ENCODE results near the gene CDKAL1. TPM values are rescaled to one million over a fixed set of nuclear protein-coding genes. Genes with fewer than 3 reads are reported as not detected.

CDKAL1 gene
- total and polyA plus RNA-seq, 2 donors (not counting 3 experiments of a cell fraction or from before 2014, with no cell fraction given), result 6.1 to 20.5 TPM

- no peaks in the 10 kb centered on the region for H3K9me3 ChIP-seq (replicated peaks; ENCODE audit: control insufficient read depth, insufficient read depth, low read length)
- intact Hi-C loops (cut with micrococcal nuclease) (no loop called here), dilution Hi-C loops (cut with MboI; ENCODE audit: extremely low pct_ligation_motif_present, low sequenced_read_pairs) (no loop called here)
- no peak for TF ChIP-seq JUN (IDR thresholded peaks at IDR 0.05; ENCODE audit: borderline replicate concordance, insufficient read depth, insufficient read length, low read depth)
- peak; percentile 7 for TF ChIP-seq GATA2 (IDR thresholded peaks at IDR 0.05; ENCODE audit: insufficient read depth, insufficient read length, low read depth, low read length)
- TF ChIP-seq EZH2 (IDR thresholded peaks at IDR 0.05; ENCODE audit: borderline replicate concordance, low read depth, low read length, severe bottlenecking), result no peak
- H3K27me3 ChIP-seq (ENCODE audit: control insufficient read depth in 2 of 2, insufficient read depth in 2 of 2, low read length in 2 of 2), result no peaks in the 10 kb centered on the region
- H3K4me3 ChIP-seq (replicated peaks in 1 of 3; ENCODE audit: insufficient read depth in 1 of 3, low read depth in 1 of 3, low read length in 3 of 3), result no peak overlapping the region
- ChIA-PET CTCF (no interaction called here), POLR2A (no interaction called here)
- no peak for FAIRE-seq
- peaks cover 6% of the 10 kb centered on the region for H3K4me1 ChIP-seq (ENCODE audit: control insufficient read depth, extremely low read depth, insufficient read depth, low read length)
- H3K27ac ChIP-seq (ENCODE audit: insufficient read depth, low read depth, low read length), result no peak overlapping the region
- H3K9me1 ChIP-seq (replicated peaks; ENCODE audit: control insufficient read depth, extremely low read depth, insufficient read depth, low read length), result no peaks in the 10 kb centered on the region
- BruUV-seq (replicated peaks), result no TSS peak
- H3K4me2 ChIP-seq (ENCODE audit: insufficient read depth, low read length), result no peak overlapping the region
- no peak overlapping the region for H3K9ac ChIP-seq (replicated peaks; ENCODE audit: extremely low read depth, insufficient read depth, low read length)
- H4K20me1 ChIP-seq (replicated peaks; ENCODE audit: control insufficient read depth, extremely low read depth, insufficient read depth, low read length), result no peaks in the 10 kb centered on the region
- peak; percentile 31 for DNase-seq (ENCODE audit: low read depth, low spot score)
- H3K79me2 ChIP-seq (ENCODE audit: control insufficient read depth, insufficient read depth, low read length), result no peaks in the 10 kb centered on the region
- H2AFZ ChIP-seq (ENCODE audit: low read depth, low read length), result no peak overlapping the region
- no peaks in the 10 kb centered on the region for H3K36me3 ChIP-seq (ENCODE audit: control insufficient read depth in 2 of 2, extremely low read depth in 1 of 2, insufficient read depth in 2 of 2, low read length in 2 of 2)
Observed at GRCh38 chr6:20916086-20916485, 381.8 kb downstream of the CDKAL1 start.

DNA sequence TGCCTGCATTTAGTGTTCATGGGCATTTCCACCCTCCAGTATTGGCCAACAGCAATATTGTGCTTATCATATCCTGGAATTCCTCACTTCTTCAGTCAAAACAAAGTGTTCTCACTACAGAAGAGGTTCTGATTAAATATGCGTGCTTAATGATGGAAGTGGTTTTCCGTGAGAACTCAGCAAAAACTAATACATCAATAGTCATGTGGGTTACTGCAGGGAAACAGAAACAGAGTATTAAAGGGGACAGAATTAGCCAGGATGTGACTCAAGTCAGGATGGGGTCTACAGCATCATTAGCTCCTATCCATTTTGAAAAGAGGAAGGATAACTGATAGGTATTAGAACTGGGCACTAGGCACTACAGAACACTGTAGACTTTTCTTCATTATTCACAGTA is 384.6 kb downstream of the CDKAL1 start:
- H3K4me1 ChIP-seq (ENCODE audit: control insufficient read depth, extremely low read depth, insufficient read depth, low read length), result peaks cover 6% of the 10 kb centered on the region
- no peak overlapping the region for H3K4me3 ChIP-seq (replicated peaks in 1 of 3; ENCODE audit: insufficient read depth in 1 of 3, low read depth in 1 of 3, low read length in 3 of 3)
- no peaks in the 10 kb centered on the region for H3K36me3 ChIP-seq (ENCODE audit: control insufficient read depth in 2 of 2, extremely low read depth in 1 of 2, insufficient read depth in 2 of 2, low read length in 2 of 2)
- no peaks in the 10 kb centered on the region for H3K27me3 ChIP-seq (ENCODE audit: control insufficient read depth in 2 of 2, insufficient read depth in 2 of 2, low read length in 2 of 2)
- peak; percentile 58 for FAIRE-seq
- DNase-seq (ENCODE audit: low read depth, low spot score), result peak; percentile 78
- no TSS peak for BruUV-seq (replicated peaks)
- H3K4me2 ChIP-seq (ENCODE audit: insufficient read depth, low read length), result no peak overlapping the region
- ChIA-PET POLR2A (no interaction called here), CTCF (interaction anchor here (0.6 kb wide), 1 partner anchor 417 kb away, joined by 4 read pairs; no protein-coding TSS in a partner anchor)
- H3K79me2 ChIP-seq (ENCODE audit: control insufficient read depth, insufficient read depth, low read length), result no peaks in the 10 kb centered on the region
- H4K20me1 ChIP-seq (replicated peaks; ENCODE audit: control insufficient read depth, extremely low read depth, insufficient read depth, low read length), result no peaks in the 10 kb centered on the region
- no peaks in the 10 kb centered on the region for H3K9me3 ChIP-seq (replicated peaks; ENCODE audit: control insufficient read depth, insufficient read depth, low read length)
- intact Hi-C loops (cut with micrococcal nuclease) (no loop called here), dilution Hi-C loops (cut with MboI; ENCODE audit: extremely low pct_ligation_motif_present, low sequenced_read_pairs) (no loop called here)
- H2AFZ ChIP-seq (ENCODE audit: low read depth, low read length), result no peak overlapping the region
- H3K9ac ChIP-seq (replicated peaks; ENCODE audit: extremely low read depth, insufficient read depth, low read length), result no peak overlapping the region
- H3K9me1 ChIP-seq (replicated peaks; ENCODE audit: control insufficient read depth, extremely low read depth, insufficient read depth, low read length), result no peaks in the 10 kb centered on the region
- no peak overlapping the region for H3K27ac ChIP-seq (ENCODE audit: insufficient read depth, low read depth, low read length)
- no peak for TF ChIP-seq MYC (IDR thresholded peaks at IDR 0.05; ENCODE audit: low read depth, low read length)
- TF ChIP-seq EZH2 (IDR thresholded peaks at IDR 0.05; ENCODE audit: borderline replicate concordance, low read depth, low read length, severe bottlenecking), result no peak
- peak; percentile 36 for TF ChIP-seq GATA2 (IDR thresholded peaks at IDR 0.05; ENCODE audit: insufficient read depth, insufficient read length, low read depth, low read length)
- TF ChIP-seq FOS (IDR thresholded peaks at IDR 0.05; ENCODE audit: borderline replicate concordance, insufficient read depth, low read length), result peak; percentile 14
- TF ChIP-seq MAX (IDR thresholded peaks at IDR 0.05; ENCODE audit: insufficient read depth, insufficient read length), result no peak
- TF ChIP-seq POLR2A (IDR thresholded peaks at IDR 0.05; ENCODE audit: low read depth, low read length), result no peak
- TF ChIP-seq CTCF (IDR thresholded peaks at IDR 0.05; ENCODE audit: extremely low read depth in 1 of 2, insufficient read depth in 1 of 2, low read depth in 1 of 2, low read length in 2 of 2), result no peak
- no peak for TF ChIP-seq JUN (IDR thresholded peaks at IDR 0.05; ENCODE audit: borderline replicate concordance, insufficient read depth, insufficient read length, low read depth)
- peak; percentile 31 for TF ChIP-seq POLR2AphosphoS5 (IDR thresholded peaks at IDR 0.05; ENCODE audit: insufficient read depth, low read depth, low read length)
